ENCODE data around the gene USP20.

Gene USP20

DNA sequence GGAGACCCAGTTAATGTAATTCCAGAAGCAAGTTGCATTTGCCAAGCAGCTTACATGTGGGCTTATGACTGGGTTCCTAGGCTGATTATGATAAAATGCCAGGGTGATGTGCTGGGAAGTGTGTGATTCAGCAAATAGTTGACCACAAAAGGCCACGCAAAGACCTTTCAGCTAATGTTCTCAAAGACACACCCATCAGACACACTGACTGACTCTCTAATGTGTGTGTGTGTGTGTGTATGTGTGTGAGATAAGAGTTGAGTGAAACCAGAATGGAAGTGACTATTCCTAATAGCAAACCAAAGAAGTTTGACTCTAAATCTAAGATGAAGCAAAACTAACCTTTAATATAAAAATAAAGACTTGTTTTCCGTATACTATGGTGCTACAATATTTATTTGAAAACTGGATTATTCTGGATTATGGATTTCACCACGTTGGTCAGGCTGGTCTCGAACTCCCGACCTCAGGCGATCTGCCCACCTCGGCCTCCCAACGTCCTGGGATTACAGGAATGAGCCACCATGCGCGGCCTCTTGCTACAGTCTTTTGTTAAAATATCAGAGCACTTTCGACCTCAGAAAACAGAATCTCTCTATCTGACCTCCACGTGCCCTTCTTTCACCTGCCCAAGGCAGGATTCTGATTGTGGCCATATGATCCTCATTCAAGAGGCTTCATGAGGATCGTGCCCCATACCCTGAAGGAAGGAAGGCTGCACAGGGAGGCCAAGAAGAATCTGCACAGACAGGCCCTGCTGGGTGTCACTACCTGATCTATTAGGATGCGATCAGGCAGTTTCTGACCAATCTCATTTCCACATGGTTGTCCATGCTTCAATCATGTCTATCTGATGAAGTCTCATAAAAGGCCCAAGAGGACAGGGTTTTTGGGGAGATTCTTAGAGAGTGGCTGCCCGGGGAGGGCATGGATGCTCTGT is 75.6 kb downstream of the USP20 start:
- DNase-seq (ENCODE audit: low read depth in 1 of 2, low spot score in 1 of 2): no peak

DNA sequence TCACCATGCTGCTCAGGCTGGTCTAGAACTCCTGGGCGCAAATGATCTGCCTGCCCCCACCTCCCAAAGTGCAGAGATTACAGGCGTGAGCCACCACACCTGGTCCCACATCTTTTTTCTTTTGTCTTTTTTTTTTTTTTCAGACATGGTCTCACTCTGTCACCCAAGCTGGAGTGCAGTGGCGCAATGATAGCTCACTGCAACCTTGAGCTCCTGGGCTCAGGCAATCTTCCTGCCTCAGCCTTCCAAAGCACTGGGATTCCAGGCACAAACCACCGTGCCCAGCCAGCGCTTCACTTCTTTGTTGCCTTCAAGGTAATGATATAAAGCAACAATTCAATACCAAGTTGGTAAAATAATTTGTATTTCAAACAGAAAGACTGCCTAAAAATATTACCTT is 78.8 kb downstream of the USP20 start:
- no peak for DNase-seq (ENCODE audit: low read depth in 1 of 2, low spot score in 1 of 2)
- in situ Hi-C loops (cut with HindIII; ENCODE audit: low pct_unique_long_range_greater_than_20kb, low sequenced_read_pairs): no loop called here
- no peak for TF ChIP-seq JUND (IDR thresholded peaks at IDR 0.05; ENCODE audit: low read depth)

More for the DNA sequence above, 75.6 kb downstream of the USP20 start:
- in situ Hi-C loops (cut with HindIII; ENCODE audit: low pct_unique_long_range_greater_than_20kb, low sequenced_read_pairs): no loop called here
- no peak for TF ChIP-seq JUND (IDR thresholded peaks at IDR 0.05; ENCODE audit: low read depth)

DNA sequence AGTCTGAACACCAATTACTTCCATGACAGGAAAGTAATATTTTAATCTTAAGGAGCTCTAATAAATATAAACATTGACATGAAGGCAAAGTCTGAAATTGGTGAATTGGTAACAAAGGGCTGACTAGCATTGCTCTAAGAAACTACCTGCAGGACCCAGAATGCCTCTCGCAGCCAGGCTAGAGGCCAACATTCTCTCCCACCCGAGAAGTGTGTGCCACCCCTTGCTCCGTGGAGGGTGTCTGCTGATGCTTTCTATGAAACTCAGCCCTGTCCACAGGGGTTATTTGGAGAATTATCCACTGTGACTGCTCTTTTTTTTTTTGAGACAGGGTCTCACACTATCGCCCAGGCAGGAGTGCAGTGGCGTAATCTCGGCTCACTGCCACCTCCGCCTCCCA is 81.4 kb downstream of the USP20 start:
- DNase-seq (ENCODE audit: low read depth in 1 of 2, low spot score in 1 of 2): no peak
- no peak for TF ChIP-seq JUND (IDR thresholded peaks at IDR 0.05; ENCODE audit: low read depth)
- in situ Hi-C loops (cut with HindIII; ENCODE audit: low pct_unique_long_range_greater_than_20kb, low sequenced_read_pairs): no loop called here

DNA sequence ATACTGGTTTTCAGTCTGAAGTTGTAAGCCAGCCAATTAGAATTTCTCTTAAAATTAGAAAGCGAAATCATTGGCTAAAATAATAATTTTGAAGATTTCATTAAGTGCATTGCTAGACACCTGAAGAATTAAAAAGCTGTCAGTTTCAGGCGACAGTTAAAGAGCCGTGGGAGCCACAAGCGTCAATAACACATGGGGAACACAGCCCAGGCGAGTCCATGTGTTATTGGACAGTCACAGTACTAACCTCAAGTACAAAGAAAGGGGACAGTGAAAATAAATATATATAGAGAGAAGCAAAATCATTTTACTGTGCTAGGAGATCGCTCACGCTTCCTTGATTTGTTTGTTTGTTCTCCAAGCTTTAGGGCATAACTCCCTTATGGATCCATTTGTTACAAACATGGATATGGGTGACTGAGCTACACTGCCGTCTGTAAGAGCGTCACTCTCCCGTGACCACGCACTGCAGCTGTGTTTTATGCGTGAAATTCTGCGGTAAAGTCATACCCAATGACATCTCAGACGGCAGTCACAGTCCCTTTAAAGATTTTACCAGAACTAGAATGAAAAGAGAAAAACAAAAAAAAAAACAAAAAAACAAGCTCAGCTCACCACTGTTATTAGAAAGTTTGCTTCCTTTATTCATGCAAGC is 83.2 kb downstream of the USP20 start:
- no peak for TF ChIP-seq JUND (IDR thresholded peaks at IDR 0.05; ENCODE audit: low read depth)
- in situ Hi-C loops (cut with HindIII; ENCODE audit: low pct_unique_long_range_greater_than_20kb, low sequenced_read_pairs): no loop called here
- no peak for DNase-seq (ENCODE audit: low read depth in 1 of 2, low spot score in 1 of 2)

DNA sequence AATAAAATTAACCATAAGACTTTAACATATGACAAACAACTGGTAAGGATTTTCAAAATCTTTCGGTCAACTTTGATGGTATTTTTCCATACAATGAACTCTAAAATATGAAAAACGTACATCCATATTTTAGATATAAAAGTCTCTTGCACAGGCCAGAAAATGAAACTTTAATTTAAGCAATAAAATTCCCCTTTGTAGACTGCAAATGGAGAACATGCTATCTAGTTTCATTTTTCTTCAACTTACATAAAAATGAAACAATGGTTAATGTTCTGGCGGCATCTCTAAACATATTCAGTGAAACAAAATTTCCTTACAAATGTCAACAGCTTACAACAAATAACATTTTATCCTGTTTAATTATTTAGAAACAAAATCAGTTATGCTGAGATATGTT is 84.0 kb downstream of the USP20 start:
- DNase-seq (ENCODE audit: low read depth in 1 of 2, low spot score in 1 of 2): no peak
- in situ Hi-C loops (cut with HindIII; ENCODE audit: low pct_unique_long_range_greater_than_20kb, low sequenced_read_pairs): no loop called here
- no peak for TF ChIP-seq JUND (IDR thresholded peaks at IDR 0.05; ENCODE audit: low read depth)

DNA sequence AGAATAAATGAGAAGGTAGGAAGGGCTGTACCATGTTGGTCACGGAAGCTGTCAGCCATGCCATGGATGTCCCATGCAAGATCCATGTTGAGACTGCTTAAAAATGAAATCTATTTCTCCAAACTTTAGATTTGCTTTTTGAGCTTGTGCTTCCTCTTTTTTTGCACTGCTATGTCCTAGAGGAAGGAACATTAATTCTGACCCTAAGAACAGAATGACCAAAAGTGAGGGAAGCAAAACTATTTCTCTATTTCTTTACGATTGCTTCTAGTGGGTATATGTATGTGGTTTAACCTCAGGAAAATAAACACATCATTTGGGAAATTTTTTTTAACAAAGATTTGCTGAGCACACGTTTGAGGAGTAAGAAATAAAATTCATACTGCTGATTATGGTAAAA is 84.6 kb downstream of the USP20 start:
- no peak for DNase-seq (ENCODE audit: low read depth in 1 of 2, low spot score in 1 of 2)
- in situ Hi-C loops (cut with HindIII; ENCODE audit: low pct_unique_long_range_greater_than_20kb, low sequenced_read_pairs): no loop called here
- TF ChIP-seq JUND (IDR thresholded peaks at IDR 0.05; ENCODE audit: low read depth): no peak

DNA sequence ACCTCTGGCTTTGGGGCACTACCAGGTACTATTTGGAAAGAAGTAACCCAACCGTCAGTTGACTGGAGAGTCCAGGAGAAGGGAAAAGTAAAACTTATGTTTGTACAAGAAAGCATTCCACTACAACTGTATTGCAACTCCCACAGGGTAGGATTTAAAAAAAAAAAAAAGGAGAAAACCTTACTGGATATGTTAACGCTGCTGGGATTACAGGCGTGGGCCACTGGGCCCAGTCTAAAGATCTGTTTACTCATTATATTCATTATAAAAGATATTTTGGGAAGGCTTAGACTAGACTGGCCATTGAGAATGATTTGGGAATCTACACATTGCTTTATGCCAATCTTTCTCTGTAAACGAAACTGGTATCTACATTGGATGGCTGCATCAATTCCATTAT is 86.6 kb downstream of the USP20 start:
- no peak for TF ChIP-seq JUND (IDR thresholded peaks at IDR 0.05; ENCODE audit: low read depth)
- DNase-seq (ENCODE audit: low read depth in 1 of 2, low spot score in 1 of 2): no peak
- in situ Hi-C loops (cut with HindIII; ENCODE audit: low pct_unique_long_range_greater_than_20kb, low sequenced_read_pairs): no loop called here

DNA sequence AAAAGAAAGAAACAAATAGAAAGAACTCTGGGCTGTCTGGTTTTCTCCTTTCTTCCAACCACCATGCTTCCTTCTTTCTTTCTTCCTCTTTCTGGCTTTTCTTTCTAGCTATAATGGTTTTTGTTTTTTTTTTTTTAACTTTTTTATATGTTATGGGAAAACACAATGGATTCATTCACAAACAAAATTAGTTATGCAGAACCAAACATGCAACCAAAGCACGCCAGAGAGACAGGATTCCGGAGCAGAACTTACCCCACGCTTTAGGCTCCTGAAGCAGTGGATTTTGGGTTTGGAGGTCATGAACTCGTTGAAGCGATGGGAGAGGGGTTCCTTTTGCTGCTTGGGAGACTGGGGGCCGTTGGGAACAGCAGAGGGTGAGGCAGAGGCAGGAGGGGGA is 88.3 kb downstream of the USP20 start:
- no peak for TF ChIP-seq JUND (IDR thresholded peaks at IDR 0.05; ENCODE audit: low read depth)
- DNase-seq (ENCODE audit: low read depth in 1 of 2, low spot score in 1 of 2): no peak
- in situ Hi-C loops (cut with HindIII; ENCODE audit: low pct_unique_long_range_greater_than_20kb, low sequenced_read_pairs): no loop called here

DNA sequence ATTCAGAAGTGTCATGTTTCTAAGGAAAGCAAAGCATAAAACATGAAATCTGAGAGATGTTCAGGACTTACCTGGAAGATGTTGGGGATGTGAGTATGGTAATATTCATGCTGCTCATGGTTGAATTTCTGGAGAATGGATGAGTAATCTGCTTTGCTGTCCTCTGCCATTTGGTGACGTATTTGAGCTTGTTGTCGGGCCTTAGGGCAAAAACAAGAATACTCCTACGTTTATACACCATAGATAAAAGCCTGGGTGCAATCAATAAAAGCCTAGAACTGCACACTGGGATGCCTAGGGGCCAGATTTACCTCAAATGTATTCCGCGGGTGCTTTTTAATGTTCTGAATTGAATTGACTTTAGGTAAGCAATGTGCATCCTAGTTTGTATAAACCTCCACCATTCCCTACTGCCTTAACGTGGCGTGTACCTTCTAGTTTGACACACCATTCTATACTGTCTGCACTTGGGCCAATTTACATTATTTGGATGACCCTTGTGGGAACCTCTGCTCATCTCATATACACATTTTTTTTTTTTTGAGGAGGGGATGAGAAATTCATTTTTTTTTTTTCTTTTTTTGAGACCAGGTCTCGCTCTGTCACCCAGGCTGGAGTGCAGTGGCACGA is 94.4 kb downstream of the USP20 start:
- no peak for TF ChIP-seq JUND (IDR thresholded peaks at IDR 0.05; ENCODE audit: low read depth)
- no peak for DNase-seq (ENCODE audit: low read depth in 1 of 2, low spot score in 1 of 2)
- in situ Hi-C loops (cut with HindIII; ENCODE audit: low pct_unique_long_range_greater_than_20kb, low sequenced_read_pairs): no loop called here

DNA sequence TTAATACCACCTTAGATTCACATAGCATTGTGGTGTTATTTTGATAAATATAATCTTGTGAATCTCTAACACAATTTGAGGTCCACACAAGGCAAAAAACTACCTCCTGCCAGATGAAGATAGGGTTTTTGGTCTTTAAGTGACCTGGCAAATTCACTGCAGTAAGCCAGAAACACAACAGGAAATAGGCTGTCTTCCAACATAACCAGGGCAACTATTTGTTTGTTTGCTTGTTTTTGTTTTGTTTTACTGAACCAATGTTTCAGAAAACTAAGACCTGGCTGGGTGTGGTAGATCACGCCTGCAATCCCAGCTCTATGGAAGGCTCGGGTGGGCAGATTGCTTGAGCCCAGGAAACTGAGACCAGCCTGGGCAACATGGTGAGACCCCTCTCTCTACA is 95.5 kb downstream of the USP20 start:
- in situ Hi-C loops (cut with HindIII; ENCODE audit: low pct_unique_long_range_greater_than_20kb, low sequenced_read_pairs): no loop called here
- no peak for TF ChIP-seq JUND (IDR thresholded peaks at IDR 0.05; ENCODE audit: low read depth)
- DNase-seq (ENCODE audit: low read depth in 1 of 2, low spot score in 1 of 2): no peak
